GM21367 (cell line): ENCODE measurements around the gene ELF2.
"Not testable (repeated sequence)": the region's sequence is repeated elsewhere in the genome, so short reads cannot be mapped to it uniquely, and the experiment has no call there.

ENCODE experiments used
- ATAC-seq: cut with Tn5 transposase; IDR thresholded peaks from one replicate; pipeline ENCODE4 v1.9.1; 2021; ENCODE audit not compliant: unreplicated experiment

The ELF2 gene

DNA sequence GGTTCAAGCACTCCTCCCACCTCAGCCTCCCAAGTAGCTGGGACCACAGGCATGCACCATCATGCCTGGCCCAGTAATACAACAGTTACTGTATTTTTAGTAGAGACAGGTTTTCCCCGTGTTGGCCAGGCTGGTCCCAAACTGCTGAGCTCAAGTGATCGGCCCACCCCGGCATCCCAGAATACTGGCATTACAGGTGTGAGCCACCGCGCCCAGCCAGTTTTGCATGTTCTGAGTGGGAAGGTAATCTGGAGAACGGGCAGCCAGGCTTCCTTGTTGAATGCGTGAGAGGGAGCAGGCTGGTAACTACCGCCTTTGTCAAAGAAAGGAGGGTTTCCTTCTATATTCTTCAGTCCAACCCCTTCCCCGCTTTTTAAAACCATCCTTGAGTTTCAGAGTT, 152.3 kb downstream of the ELF2 start:
- ATAC-seq: no peak

DNA sequence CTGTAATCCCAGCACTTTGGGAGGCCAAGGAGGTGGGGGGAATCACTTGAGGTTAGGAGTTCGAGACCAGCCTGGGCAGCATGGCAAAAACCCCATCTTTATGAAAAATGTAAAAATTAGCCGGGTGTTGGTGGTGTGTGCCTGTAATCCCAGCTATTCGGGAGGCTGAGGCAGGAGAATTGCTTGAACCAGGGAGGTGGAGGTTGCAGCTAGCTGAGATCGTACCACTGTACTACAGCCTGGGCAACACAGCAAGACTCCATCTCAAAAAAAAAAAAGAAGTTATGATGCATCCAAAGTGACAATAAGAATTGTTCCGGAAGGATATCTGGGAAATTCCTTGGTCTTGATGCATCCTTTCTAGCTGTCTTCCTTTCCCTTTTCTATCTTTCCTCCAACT, 154.2 kb downstream of the ELF2 start:
- ATAC-seq: no peak

- not testable (repeated sequence) for ATAC-seq
These were observed 155.9 kb downstream of the ELF2 start for GRCh38 chr4:139021071-139021470.

GRCh38 chr4:139020384-139020783, 156.6 kb downstream of the ELF2 start:
- ATAC-seq: no peak

- ATAC-seq: no peak
These were observed 157.9 kb downstream of the ELF2 start for GRCh38 chr4:139018971-139019758.

DNA sequence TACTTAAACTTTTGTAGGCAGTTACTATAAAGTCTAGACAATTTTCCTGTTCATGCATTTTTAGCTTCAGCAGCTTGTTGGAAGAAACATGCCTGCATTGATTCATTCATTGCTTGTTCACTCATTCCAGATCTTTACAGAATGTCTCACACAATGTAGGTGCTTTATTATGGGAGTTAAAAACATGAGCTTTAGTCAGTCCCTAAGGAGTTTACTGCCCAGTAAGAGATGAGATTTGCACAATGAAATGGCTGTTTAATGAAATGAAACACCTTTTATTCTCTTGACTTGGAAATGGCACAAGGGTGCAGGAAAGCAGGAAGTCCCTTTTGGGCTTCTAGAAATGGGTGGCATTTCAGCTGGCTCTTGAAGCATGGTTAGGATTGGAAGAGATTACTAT, 158.5 kb downstream of the ELF2 start:
- no peak for ATAC-seq

DNA sequence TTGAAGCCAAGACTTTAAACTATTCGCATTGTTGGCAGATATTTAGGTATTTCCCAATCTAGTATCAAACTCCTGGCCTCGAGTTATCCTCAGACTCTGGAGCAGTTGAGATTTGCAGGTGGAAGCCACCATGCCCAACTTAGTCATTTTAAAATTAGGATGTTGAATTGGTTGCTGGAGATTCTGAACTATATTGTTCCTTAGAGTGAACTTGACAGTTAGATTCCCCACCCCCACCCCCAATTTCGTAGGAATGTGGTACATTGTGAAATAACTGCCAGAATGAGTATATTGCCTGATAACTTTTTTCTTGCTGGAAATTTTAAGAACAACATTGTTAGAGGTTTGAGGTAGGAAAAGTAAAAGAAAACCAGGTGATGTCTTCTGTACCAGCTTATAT, 159.2 kb downstream of the ELF2 start:
- ATAC-seq: no peak

GRCh38 chr4:139015948-139016471, 161.0 kb downstream of the ELF2 start:
- peak; percentile 32 for ATAC-seq

GRCh38 chr4:139015269-139015947, 161.6 kb downstream of the ELF2 start, which contains the start of gene NOCT:
Gene NOCT, plus strand, starts transcription at chr4:139015781. Its CDS starts 201 bp downstream, at chr4:139015982.
- peak; percentile 92 for ATAC-seq

- peak; percentile 7 for ATAC-seq
These were observed 162.4 kb downstream of the ELF2 start for GRCh38 chr4:139014371-139015268.

DNA sequence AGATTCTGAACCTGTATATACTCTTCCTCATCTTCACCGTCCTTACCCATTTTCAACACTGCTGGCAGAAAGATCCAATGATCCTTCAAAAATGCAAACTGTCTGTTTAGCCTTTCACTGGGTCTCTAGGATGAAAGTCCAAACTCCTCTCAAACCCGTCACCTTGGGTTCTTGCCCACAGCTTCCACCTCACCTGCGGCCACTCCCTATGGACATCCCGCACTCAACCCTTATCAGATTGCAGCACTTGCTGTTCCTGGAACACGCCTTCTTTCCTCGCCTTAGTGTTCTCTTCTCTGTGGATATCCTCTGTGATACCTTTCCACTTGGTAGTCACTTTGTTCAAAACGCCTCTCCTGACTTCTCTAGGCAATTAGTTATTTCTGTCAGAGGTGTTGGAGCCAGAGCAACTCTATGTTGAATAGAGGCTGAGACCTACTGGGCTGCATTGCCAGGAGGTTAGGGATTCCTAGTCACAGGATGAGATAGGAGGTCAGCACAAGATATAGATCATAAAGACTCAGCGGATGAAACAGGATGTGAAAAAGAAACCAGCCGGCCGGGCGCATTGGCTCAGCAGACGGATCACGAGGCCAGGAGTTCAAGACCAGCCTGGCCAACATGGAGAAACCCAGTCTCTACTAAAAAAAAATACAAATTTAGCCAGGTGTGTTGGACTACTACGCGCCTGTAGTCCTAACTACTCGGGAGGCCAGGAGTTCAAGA, 165.6 kb downstream of the ELF2 start:
- no peak for ATAC-seq

DNA sequence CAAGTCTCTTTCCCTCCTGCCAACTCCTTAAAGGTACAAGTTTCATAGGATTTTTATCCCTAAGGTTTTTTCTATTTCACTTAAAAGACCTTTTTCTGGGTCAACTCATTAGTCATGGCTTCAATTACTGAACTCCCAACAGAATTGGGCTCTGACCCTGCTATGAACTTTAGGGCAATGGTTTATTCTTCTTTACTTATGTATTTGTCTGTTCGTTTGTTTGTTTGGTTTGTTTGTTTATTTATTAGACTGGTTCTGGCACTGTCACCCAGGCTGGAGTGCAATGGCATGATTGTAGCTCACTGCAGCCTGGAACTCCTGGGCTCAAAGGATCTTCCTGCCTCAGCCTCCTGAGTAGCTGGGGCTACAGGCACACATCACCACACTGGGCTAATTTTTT, 167.3 kb downstream of the ELF2 start:
- no peak for ATAC-seq

GRCh38 chr4:139008278-139008677, 168.7 kb downstream of the ELF2 start:
- ATAC-seq: not testable (repeated sequence)

GRCh38 chr4:139007640-139008039, 169.4 kb downstream of the ELF2 start:
- no peak for ATAC-seq
